GM18907 (cell line): ENCODE data around the gene KLF18.
"Not testable (repeated sequence)": the region's sequence is repeated elsewhere in the genome, so short reads cannot be mapped to it uniquely, and the experiment has no call there.

Experiments
- ATAC-seq: cut with Tn5 transposase; IDR thresholded peaks from one replicate; pipeline ENCODE4 v1.9.1; 2021; ENCODE audit warnings: mild to moderate bottlenecking, moderate library complexity; ENCODE audit not compliant: unreplicated experiment

KLF18 gene

DNA sequence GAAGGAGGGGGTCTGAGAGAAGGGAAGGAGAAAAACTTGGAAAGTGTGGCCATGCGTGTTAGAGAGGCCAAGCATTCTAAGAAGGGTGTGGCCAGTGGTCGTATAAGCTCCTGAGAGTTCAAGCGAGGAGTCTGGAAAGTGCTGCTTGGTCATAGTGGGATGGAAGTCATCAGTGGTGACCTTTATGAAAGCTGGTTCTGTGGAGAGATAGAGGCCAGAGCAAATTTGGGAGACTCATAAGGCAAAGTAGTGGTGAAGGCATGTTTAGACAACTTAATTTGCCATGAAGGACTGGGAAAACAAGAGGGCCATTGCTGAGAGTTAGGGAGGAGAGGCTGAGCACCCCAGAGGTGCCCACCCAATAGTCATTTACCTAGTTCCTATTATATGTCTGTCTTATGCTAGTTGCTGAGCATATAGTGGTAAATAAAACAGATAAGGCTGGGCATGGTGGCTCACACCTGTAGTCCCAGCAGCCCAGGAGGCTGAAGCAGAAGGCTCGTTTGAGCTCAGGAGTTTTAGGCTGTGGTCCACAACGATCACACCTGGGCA lies 21.0 kb downstream of the KLF18 start:
- no peak for ATAC-seq

DNA sequence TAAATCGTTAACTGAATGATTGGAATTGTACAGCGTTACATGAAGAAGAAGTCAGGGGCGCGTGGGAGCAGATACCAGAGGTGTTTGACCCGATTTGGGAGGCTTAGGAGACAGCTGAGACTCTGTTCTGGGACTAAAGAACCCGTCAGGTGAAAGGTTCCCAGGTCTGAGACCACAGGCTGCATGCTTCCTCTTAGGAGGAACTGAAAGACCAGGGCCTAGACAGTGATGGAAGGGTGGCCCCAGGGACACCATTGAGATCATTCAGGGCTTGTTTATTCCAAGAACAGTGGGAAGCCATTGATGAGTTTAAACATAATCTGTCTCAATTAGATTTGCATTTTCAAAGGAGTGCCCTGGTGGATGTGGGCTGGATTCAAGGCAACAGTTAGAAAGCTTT lies 21.9 kb downstream of the KLF18 start:
- ATAC-seq: no peak

DNA sequence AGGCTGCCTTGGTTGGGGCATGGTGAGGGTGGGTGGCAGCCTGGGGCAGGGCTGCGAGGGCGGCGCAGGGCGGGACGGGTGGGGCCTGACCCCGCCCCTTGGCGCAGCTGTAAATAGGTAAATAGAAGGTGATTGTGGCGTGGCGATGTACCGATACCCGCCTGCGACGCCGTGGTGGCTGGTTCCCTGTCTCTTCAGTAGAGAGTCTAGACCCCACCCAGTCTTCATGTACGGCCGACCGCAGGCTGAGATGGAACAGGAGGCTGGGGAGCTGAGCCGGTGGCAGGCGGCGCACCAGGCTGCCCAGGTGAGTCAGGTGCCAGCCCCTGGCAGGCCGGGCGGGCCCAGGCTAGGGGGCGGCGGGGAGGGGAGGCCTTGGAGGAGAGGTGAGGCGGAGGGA lies 22.7 kb downstream of the KLF18 start, which contains the start of gene KLF17:
Gene KLF17, plus strand, starts transcription at position 140 of the 400 bp plus-strand sequence. Its CDS starts 87 bp downstream, at position 227.
- no peak for ATAC-seq

DNA sequence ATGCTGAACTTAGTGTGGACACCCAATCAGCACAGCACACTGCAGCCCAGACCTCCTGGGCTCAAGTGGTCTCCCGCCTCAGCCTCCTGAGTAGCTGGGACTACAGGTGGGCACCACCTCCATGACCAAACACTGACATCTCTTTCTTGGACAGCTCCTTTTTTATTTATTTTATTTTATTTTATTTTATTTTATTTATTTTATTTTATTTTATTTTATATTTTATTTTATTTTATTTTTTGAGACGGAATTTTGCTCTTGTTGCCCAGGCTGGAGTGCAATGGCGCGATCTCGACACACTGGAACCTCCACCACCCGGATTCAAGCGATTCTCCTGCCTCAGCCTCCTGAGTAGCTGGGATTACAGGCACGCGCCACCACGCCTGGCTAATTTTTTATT lies 24.2 kb downstream of the KLF18 start:
- ATAC-seq: not testable (repeated sequence)

DNA sequence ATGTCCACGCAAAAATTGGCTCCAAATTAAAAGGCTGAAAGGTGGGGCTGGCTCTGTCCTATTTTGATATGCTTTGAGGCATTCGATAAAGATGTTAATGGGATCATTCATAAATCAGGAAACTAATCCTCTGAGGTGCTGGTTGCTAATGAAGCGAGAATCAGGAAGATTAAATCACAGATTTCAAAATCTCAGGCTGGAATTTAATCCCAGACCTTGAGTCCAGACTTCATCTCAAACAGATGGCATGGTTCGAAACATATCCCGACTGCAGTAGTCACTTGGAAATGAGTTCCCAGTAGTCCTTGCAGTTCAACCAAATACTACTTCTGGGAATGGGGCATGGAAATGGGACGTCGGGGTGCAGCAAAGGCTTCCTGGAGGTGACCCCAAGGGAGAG lies 27.3 kb downstream of the KLF18 start:
- no peak for ATAC-seq

DNA sequence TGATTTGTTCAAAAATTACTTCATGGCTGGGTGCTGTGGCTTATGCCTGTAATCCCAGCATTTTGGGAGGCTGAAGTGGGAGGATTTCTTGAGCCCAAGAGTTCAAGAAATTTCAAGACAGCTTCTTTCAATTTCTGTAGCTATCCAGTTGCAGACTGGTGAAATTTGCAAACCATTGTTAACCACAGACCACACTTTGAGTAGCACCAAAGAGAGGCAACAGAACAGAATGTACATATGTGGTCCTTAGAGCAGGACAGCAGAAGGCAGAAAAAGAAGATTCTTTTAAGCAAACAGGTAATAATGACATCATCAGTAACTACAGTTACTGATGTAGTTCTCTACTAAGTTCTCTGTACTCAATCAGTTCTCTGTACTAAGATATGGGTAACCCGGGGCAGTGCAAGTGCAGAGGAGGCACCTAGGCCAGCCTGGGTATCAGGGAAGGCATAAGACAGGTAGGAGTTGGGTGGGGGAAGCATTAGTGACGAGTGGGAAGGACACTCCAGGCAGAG lies 28.3 kb downstream of the KLF18 start:
- ATAC-seq: no peak

DNA sequence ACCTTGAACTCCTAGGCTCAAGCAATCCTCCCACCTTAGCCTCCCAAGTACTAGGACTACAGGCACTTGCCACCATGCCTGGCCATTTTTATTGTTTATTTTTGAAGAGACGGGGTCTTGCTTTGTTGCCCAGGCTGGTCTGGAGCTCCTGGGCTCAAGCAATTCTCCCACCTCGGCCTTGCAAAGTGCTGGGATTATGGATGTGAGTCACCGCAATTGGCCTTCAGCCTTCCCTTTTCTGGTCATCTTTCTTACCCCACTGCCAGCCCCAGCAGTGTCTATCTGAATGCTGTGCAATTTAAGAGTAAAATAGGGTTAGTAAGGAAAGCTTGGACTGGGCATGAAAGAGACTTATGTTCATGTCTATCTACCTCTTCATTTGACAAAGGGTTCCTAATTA lies 28.9 kb downstream of the KLF18 start:
- no peak for ATAC-seq

DNA sequence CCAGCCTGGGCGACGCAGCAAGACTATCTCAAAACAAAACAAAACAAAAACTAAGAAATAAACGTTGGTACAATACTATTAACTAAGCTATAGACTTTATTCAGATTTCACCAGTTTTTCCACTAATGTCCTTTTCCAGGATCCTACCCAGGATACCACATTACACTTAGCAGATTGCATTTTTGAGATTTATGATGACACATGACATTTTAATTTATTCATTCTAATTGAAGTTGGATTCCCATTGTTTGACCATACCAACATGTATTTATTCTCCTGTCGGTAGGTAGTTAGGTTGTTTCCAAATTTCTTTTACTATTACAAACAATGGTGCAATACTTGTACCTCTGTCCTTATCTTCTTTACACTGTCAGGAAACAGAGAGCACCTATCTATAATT lies 29.6 kb downstream of the KLF18 start:
- ATAC-seq: no peak

DNA sequence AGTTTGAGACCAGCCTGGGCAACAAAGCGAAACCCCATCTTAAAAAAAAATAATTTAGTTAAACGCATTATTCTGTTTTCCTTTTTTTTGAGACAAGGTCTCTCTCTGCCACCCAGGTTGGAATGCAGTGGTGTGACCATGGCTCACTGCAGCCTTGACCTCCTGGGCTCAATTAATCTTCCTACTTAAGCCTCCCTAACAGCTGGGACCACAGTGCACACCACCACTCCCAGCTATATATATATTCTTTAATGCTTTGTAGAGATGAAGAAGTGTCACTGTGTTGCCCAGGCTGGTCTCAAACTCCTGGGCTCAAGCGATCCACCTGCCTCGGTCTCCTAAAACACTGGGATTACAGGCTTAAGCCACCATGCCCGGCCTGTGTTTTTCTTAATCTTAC lies 30.5 kb downstream of the KLF18 start:
- ATAC-seq: no peak

DNA sequence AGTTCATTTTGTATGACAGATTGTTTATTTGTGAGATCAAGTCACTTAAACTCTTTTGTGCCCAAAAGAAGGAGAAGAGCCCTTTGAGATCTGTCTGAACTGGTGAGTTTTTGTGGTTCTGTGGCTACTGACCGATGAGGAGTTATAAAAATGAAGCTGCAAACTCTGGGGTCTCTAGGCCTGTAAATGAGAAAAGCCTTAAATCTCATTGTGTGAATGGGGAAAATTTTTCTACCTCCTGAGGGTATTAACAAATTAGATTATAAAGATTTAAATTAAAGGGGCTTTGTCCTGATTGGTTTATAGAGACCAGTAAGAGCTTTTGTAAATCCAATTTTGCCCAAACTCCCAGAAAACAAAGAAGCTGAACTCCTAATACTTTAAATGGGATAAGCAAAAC lies 32.5 kb downstream of the KLF18 start:
- ATAC-seq: no peak

DNA sequence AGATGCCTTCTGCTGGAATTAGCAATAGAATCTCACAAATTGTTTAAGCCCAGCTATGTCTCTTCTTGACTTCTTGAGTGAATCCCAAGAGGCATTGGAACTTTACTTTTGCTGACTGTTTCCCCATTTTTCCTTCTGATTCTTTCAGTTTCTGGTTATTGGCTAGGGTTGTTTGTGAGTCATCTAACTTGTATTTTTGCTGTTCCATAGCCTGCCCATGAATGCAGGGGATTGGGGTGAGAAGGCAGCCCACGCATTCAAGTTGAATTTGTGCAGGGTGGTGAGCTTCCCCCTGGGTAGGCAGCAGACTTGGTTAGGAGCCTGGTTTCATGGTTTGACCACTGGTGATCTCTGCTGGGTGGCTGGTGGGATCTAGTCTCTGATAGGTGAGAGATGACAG lies 33.2 kb downstream of the KLF18 start:
- ATAC-seq: no peak

DNA sequence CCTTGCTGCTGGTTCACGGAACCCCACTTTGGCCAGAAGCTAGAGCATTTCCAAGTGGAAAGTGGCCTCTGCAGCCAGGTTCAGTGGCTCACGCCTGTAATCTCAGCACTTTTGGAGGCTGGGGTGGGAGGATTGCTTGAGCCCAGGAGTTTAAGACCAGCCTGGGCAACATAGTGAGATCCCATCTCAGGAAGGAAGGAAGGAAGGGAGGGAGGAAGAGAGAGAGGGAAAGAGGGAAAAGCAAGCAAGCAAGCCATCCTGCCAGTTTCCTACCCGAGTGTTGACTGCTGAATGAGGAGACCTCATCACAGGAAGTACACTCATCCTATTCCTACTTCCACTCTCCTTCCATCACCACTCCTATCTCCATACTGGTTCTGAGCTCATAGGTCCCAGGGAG lies 35.6 kb downstream of the KLF18 start:
- ATAC-seq: no peak

DNA sequence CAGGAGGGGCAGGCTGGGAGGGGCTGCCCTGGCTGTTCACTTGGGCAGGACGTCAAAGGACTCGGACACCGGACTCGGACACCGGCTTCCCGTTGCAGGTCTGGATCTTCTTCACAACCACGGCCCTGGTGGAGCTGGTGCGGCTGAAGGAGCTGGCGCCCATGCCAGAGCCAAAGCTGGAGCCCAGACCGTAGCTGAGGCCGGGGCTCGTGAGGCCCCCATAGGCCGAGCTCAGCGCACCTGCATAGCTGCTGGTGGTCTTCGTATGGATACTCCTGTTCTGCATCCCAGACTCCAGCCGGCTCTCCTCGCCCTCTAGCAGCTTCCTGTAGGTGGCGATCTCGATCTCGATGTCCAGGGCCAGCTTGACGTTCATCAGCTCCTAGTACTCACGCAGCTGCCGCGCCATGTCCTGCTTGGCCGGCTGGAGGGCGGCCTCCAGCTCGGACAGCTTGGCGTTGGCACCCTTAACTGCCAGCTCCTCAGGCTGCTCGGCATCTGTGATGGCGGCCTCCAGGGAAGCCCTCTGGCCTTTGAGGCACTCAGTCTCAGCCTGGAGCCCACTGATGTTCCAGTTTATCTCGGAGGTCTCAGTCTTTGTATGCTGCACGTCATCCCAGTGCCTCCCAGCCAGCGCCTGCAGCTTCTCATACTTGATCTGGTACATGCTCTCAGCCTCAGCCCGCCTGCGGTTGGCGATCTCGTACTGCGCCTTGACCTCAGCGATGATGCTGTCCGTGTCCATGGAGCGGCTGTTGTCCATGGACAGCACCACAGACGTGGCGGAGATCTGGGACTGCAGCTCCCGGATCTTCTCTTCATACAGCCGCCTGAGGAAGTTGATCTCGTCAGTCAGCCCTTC lies 37.9 kb downstream of the KLF18 start:
- no peak for ATAC-seq

DNA sequence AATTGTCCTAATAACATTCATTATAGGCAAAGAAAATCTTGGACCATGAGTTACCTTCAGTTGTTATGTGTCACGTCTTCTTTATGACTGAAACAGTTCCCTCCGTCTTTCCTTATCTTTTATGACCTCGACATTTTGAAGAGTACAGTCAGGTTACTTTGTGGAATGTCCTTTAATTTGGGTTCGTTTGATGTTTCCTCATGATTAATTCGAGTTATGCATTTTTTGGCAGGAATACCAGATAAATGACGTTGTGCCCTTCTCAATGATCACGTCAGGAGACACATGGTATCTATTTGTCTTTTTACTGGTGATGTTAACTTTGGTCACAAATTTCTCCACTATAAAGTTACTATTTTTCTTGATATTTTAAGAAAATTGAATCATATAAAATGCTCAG lies 40.1 kb downstream of the KLF18 start:
- ATAC-seq: no peak

DNA sequence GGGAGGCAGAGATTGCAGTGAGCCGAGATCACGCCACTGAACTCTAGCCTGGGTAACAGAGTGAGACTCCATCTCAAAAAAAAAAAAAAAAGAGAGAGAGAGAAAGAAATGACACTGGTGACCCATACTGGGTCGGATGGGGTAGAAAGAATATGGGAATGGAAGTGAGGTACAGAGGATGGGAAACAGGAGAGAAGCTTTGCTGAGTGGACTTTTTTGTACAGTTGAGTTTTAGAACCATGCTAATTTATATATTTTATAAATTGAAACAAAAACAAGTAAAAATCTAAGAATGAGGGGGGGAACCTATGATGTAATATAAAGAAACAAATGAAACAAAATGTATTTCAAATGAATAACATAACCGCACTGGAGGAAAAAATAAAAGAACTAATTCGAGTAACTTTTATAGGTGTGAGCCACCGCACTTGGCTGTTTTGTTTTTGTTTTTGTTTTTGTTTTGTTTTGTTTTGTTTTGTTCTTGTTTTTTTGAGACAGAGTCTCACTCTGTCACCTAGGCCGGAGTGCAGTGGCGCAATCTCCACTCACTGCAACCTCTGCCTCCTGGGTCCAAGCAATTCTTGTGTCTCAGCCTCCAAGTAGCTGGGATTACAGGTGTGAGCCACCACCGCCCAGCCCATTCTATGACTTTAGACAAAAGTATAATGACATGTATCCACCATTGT lies 41.1 kb downstream of the KLF18 start:
- no peak for ATAC-seq

DNA sequence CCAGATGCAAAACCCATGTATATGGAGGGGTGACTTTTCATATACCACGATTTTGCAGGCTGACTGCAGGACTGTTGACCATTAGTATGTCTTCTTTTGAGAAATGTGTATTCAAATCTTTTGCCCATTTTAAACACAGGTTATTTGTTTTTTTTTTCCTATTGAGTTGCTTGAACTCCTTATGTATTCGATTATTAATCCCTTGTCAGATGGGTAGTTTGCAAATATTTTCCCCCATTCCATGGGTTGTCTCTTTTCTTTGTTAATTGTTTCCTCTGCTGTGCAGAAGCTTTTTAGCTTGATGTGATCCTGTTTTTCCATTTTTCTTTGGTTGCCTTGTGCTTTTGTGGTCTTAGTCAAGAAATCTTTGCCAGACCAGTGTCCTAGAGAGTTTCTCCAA lies 47.4 kb downstream of the KLF18 start:
- ATAC-seq: no peak

DNA sequence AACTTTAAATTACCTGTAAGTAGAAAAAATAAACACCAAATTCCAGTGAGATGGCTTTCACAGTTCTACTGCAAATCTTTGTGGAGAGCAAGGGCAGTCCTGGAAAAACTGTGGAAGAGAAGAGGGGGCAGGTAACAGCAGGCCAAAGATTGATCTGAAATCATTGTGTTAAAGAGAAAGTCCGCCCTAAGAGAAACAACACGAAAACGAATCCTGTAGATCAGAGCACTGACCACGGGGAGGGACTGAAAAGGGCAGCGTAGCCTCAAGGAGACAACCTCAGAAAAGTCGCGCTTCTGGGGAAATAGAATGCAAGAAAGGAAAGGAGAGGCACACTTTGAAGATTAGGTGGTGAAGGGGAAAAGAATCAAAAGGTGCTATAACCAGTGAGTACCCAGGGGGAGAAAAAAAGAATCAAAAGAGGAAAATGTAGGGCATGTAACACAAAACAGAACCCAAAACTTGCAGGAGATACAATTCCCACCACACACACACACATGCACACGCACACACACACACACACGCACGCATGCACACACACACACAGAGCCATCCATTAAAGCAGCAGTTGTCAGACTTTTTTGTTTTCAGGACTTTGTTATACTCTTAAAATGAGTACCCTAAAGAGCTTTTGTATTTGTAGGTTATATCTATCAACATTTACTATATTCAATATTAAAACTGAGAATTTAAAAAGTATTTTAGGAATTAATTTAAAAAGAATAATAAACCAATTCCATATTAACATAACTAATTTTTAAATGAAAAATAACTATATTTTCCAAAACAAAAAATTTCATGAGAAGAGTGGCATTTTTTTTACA lies 50.8 kb downstream of the KLF18 start:
- no peak for ATAC-seq

DNA sequence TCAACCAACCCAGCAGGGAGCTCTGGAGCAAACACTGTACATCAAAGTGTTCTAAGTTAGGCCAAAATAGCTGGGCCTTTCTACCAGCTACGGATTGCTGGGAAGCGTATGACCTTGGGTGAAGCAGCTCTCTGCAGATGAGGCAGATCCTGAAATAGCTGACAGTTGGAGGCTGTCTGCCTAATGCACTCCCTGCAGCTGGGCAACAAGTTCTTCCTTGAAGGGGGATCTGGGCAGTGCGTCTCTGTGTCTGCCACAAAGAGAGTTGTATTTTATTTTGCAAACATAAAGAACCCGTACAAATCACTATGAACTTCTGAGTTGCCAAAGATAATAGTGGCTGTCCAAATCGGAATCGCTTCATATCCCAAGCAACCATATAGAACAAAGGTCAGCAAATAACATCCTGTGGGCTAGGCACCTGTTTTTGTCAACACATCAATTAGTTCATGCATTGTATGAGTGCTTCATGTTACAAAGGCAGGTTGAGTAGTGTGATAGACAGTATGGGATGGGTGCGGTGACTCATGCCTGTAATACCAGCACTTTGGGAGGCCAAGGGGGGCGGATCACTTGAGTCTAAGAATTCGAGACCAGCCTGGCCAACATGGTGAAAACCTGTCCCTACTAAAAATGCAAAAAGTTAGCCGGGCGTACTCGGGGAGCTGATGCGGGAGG lies 51.9 kb downstream of the KLF18 start:
- ATAC-seq: no peak
